Loucy (cell line): Measurements from ENCODE around the gene GIPC2.
"Not testable (repeated sequence)": the region's sequence is repeated elsewhere in the genome, so short reads cannot be mapped to it uniquely, and the experiment has no call there.

Experiments used
- H2AFZ ChIP-seq: fragments of 200-600 bp; sonication (generic); 2 replicates; pipeline ENCODE4 v1.6.0; 2016; ENCODE audit warnings: antibody characterized with exemption, mild to moderate bottlenecking, low read length, moderate library complexity
- H3F3A ChIP-seq: fragments of 200-600 bp; 2 replicates; pipeline ENCODE4 v1.6.0; 2016; ENCODE audit warnings: antibody characterized with exemption, low read depth, mild to moderate bottlenecking
- H3K27me3 ChIP-seq: fragments of 200-600 bp; sonication (generic); 2 replicates; pipeline ENCODE4 v1.6.1; 2014; ENCODE audit warnings: low read length, mild to moderate bottlenecking; ENCODE audit not compliant: insufficient read depth, poor library complexity, severe bottlenecking
- H3K36me3 ChIP-seq: fragments of 200-600 bp; sonication (generic); 2 replicates; pipeline ENCODE4 v1.6.1; 2016; ENCODE audit warnings: low read length; ENCODE audit not compliant: insufficient read depth
- H3K4me1 ChIP-seq: fragments of 200-600 bp; sonication (generic); 2 replicates; pipeline ENCODE4 v1.5.1; 2014; ENCODE audit warnings: low read length, mild to moderate bottlenecking; ENCODE audit not compliant: insufficient read depth, poor library complexity, severe bottlenecking
- H3K4me2 ChIP-seq: fragments of 200-600 bp; sonication (generic); 2 replicates; pipeline ENCODE4 v1.6.0; 2014; ENCODE audit warnings: antibody characterized with exemption, low read length, low read depth, mild to moderate bottlenecking; ENCODE audit not compliant: poor library complexity, severe bottlenecking
- H3K4me3 ChIP-seq: fragments of 200-600 bp; sonication (generic); 2 replicates; pipeline ENCODE4 v1.5.1; 2014; ENCODE audit warnings: low read length, mild to moderate bottlenecking, mixed read lengths; ENCODE audit not compliant: poor library complexity, severe bottlenecking
- H3K79me2 ChIP-seq: fragments of 200-600 bp; sonication (generic); 2 replicates; pipeline ENCODE4 v1.6.1; 2014; ENCODE audit warnings: low read length; ENCODE audit not compliant: insufficient read depth
- H3K9ac ChIP-seq: fragments of 200-600 bp; sonication (generic); 2 replicates; pipeline ENCODE4 v1.6.0; 2014; ENCODE audit warnings: mild to moderate bottlenecking, low read depth, low read length, moderate library complexity; ENCODE audit not compliant: poor library complexity, severe bottlenecking
- H3K9me2 ChIP-seq: fragments of 200-600 bp; sonication (generic); replicated peaks from 2 replicates; pipeline ENCODE4 v1.6.1; 2016; ENCODE audit warnings: low read depth, low read length, mixed read lengths
- H3K9me3 ChIP-seq: fragments of 200-600 bp; sonication (generic); 2 replicates; pipeline ENCODE4 v1.6.1; 2014; ENCODE audit warnings: mild to moderate bottlenecking, antibody characterized with exemption, low read length, low read depth; ENCODE audit not compliant: insufficient read depth
- H4K20me1 ChIP-seq: fragments of 200-600 bp; sonication (generic); 2 replicates; pipeline ENCODE4 v1.6.0; 2014; ENCODE audit warnings: antibody characterized with exemption, low read length, mild to moderate bottlenecking; ENCODE audit not compliant: insufficient read depth, poor library complexity, severe bottlenecking
- EZH2phosphoT487 ChIP-seq: fragments of 200-600 bp; IDR thresholded peaks from 2 replicates; pipeline ENCODE4 v1.6.1; 2018; ENCODE audit warnings: antibody characterized with exemption, mild to moderate bottlenecking, moderate library complexity, borderline replicate concordance
- TF ChIP-seq, protein P1 (sequence below): fragments of 200-600 bp; sonication (generic); conservative IDR thresholded peaks from 2 replicates; pipeline ENCODE4 v1.5.1; 2014; ENCODE audit warnings: mild to moderate bottlenecking, antibody characterized with exemption, low read length

The GIPC2 gene, protein sequence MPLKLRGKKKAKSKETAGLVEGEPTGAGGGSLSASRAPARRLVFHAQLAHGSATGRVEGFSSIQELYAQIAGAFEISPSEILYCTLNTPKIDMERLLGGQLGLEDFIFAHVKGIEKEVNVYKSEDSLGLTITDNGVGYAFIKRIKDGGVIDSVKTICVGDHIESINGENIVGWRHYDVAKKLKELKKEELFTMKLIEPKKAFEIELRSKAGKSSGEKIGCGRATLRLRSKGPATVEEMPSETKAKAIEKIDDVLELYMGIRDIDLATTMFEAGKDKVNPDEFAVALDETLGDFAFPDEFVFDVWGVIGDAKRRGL

DNA sequence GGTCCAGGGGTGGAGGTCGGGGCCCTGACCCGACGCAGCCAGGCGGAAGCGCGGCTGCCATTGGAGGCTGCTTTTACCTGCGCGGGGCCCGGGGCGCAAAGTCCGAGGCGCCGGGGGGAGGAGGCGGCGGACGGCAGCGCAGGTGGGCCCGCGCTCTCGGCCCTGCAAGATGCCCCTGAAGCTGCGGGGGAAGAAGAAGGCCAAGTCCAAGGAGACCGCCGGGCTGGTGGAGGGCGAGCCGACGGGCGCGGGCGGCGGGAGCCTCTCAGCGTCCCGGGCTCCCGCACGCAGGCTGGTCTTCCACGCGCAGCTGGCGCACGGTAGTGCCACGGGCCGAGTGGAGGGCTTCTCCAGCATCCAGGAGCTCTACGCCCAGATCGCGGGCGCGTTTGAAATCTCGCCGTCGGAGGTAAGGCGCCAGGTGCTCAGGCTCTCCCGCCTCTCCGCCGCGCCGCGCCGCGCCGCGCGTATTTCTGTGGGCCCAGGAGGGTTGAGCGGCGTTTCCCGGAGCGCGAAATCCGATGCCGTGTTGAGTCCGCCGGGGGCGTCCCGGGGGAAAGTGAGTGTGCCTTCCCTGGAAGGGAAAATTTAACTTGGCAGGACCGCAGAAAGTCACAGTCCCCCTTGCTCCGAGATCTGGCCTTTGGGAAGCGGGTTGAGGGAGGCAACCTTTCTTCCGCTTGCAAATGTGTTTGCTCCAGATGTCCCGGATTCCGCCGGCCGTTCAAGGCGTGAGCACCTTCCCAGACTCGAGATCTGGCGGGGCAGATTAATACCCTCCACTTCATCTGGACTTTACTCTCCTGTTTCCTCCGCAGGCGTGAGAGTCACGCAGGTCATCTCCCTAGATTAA lies at the start of gene GIPC2:
GIPC2 (plus strand) TSS at position 41 of the 853 bp plus-strand sequence; CDS start at position 170, 129 bp downstream.
- no peaks in the 10 kb centered on the region for H3K79me2 ChIP-seq
- H3K4me1 ChIP-seq, result no peaks in the 10 kb centered on the region
- H3K4me3 ChIP-seq, result no peak within 1 kb of the TSS
- H4K20me1 ChIP-seq, result no peaks in the 10 kb centered on the region
- H3K4me2 ChIP-seq, result no peak within 1 kb of the TSS
- no peak within 1 kb of the TSS for H2AFZ ChIP-seq
- no peaks in the 10 kb centered on the region for H3K9me3 ChIP-seq
- TF ChIP-seq EZH2phosphoT487, result no peak
- TF ChIP-seq, protein P1, sequence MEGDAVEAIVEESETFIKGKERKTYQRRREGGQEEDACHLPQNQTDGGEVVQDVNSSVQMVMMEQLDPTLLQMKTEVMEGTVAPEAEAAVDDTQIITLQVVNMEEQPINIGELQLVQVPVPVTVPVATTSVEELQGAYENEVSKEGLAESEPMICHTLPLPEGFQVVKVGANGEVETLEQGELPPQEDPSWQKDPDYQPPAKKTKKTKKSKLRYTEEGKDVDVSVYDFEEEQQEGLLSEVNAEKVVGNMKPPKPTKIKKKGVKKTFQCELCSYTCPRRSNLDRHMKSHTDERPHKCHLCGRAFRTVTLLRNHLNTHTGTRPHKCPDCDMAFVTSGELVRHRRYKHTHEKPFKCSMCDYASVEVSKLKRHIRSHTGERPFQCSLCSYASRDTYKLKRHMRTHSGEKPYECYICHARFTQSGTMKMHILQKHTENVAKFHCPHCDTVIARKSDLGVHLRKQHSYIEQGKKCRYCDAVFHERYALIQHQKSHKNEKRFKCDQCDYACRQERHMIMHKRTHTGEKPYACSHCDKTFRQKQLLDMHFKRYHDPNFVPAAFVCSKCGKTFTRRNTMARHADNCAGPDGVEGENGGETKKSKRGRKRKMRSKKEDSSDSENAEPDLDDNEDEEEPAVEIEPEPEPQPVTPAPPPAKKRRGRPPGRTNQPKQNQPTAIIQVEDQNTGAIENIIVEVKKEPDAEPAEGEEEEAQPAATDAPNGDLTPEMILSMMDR, result no peak
- no peaks in the 10 kb centered on the region for H3K9me2 ChIP-seq
- no peaks in the 10 kb centered on the region for H3F3A ChIP-seq
- no peak within 1 kb of the TSS for H3K9ac ChIP-seq
- no peaks in the 10 kb centered on the region for H3K36me3 ChIP-seq
- H3K27me3 ChIP-seq, result no peaks in the 10 kb centered on the region

DNA sequence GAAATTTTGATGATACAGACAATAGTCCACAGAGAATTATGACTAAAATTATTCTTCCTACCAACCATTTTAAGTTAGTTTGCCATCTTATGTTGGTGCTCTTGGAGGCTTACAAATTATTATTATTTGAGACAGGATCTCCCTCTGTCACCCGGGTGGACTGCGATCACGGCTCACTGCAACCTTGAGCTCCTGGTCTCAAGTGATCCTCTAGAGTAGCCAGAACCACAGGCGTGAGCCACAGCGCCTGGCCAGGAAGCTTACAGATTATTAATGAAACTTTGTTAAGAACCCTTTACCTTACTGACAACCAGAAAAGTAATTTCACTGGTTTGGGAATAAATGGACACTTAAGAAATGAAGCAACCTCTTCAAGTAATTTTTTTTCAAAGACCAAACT lies 49.0 kb upstream of the GIPC2 start:
- H3K9me3 ChIP-seq, result no peaks in the 10 kb centered on the region
- no peak overlapping the region for H2AFZ ChIP-seq
- no peaks in the 10 kb centered on the region for H3F3A ChIP-seq
- H3K9ac ChIP-seq, result no peak overlapping the region
- no peaks in the 10 kb centered on the region for H3K4me1 ChIP-seq
- no peak for TF ChIP-seq EZH2phosphoT487
- TF ChIP-seq, protein P1, result no peak
- H3K79me2 ChIP-seq, result no peaks in the 10 kb centered on the region
- H4K20me1 ChIP-seq, result no peaks in the 10 kb centered on the region
- no peak overlapping the region for H3K4me2 ChIP-seq
- H3K9me2 ChIP-seq, result no peaks in the 10 kb centered on the region
- H3K27me3 ChIP-seq, result no peaks in the 10 kb centered on the region
- no peaks in the 10 kb centered on the region for H3K36me3 ChIP-seq
- no peak overlapping the region for H3K4me3 ChIP-seq

DNA sequence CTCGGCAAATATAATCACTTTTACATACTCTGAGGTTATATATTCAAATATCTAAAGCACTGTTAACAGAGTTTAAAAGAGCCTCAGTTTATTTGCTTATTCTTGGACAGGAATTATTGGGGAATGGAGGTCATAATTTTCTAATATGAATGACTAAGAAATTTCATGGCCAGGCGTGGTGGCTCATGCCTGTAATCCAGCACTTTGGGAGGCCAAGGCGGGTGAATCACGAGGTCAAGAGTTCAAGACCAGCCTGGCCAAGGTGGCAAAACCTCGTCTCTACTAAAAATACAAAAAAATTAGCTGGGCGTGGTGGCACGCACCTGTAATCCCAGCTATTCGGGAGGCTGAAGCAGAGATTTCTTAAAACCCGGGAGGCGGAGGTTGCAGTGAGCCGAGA lies 45.2 kb upstream of the GIPC2 start:
- H3K9ac ChIP-seq, H4K20me1 ChIP-seq, H3K9me2 ChIP-seq, H3K4me2 ChIP-seq, H3K79me2 ChIP-seq, H3K27me3 ChIP-seq, H2AFZ ChIP-seq, H3K36me3 ChIP-seq, H3K4me3 ChIP-seq, H3F3A ChIP-seq, H3K9me3 ChIP-seq: not testable (repeated sequence)
- peaks cover 18% of the 10 kb centered on the region for H3K4me1 ChIP-seq
